HG03025 (cell line): ENCODE data around the gene ZNF407.
"Not testable (repeated sequence)": the region's sequence is repeated elsewhere in the genome, so short reads cannot be mapped to it uniquely, and the experiment has no call there.

ENCODE experiments used
- ATAC-seq: cut with Tn5 transposase; IDR thresholded peaks from one replicate; pipeline ENCODE4 v1.9.1; 2021; ENCODE audit warnings: mild to moderate bottlenecking, moderate library complexity; ENCODE audit not compliant: unreplicated experiment, low FRiP score

ZNF407 gene

DNA sequence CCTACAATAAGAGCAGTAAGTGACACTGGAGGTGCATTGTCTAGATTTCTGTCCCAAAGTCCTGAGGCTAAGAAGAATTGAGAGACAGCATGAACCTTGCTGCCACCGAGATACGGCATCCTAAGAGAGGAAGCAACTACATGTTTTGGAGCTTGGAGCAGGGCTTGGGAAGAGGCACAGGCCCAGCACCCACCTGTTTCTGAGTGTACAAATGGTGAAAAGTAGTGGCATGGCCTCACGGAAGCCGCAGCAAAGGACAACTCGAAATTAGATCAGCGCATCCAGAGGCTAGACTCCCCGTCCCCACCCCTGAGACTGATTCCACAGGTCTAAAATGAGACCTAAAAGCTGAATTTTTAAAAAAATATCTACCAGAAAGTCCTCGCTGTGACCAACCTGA lies 483.8 kb downstream of the ZNF407 start:
- no peak for ATAC-seq

GRCh38 chr18:75083131-75083530 lies 485.5 kb downstream of the ZNF407 start:
- ATAC-seq = no peak

DNA sequence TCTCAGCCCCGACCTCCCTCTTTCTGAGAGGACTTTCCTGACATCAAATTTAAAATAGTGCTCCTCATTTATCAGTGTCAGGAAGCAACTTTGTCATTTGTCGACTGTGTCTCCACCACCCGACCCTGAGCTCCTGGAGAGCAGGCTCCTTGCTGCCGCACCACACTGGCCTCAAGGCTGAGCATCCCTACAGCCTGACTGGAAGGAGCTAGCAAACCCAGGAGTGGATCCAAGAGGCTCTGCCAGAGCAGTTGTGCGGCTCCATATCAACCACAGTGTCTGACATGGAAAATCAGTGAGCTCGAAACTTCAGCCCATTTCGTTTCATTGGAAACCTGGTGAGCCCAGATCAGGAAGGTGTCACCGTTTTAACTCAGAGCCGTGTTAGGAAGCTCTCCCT lies 486.1 kb downstream of the ZNF407 start:
- ATAC-seq = no peak

GRCh38 chr18:75085676-75086075 lies 488.0 kb downstream of the ZNF407 start:
- ATAC-seq = not testable (repeated sequence)

GRCh38 chr18:75086494-75087034 lies 488.9 kb downstream of the ZNF407 start:
- no peak for ATAC-seq

- ATAC-seq = no peak
Measured at GRCh38 chr18:75087119-75088020, 489.7 kb downstream of the ZNF407 start.

GRCh38 chr18:75088021-75088506 lies 490.4 kb downstream of the ZNF407 start:
- no peak for ATAC-seq

- ATAC-seq = no peak
Measured at GRCh38 chr18:75088622-75089211, 491.0 kb downstream of the ZNF407 start.

DNA sequence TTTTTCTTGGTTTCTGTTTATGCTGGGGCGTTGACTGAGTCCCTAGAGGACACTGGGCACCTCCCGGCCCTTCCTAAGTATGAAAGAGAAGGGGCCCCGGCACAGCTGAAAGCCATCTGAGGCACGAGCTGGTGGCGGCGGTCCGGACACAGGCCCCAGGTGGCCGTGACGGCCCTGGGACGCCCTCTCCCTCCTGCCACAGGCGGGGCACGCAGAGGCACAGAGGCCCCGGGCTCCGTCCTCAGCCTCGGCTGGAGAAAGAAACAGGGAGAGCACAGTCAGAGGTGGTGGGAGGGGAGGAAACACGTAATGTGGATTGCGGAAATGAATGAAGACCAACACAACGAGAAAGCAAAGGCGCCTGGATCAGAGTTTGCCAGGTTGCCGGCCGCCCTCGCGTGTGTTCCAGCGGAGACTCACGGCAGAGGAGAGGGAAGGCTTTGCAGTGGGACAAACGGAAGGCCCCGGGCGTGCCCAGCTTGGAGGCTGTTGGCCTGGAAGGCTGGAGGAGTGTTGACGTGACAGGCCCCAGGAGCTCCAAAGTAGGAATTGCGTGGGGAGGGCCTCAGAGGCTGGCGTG lies 492.2 kb downstream of the ZNF407 start:
- no peak for ATAC-seq

- no peak for ATAC-seq
Measured at GRCh38 chr18:75090336-75090735, 492.7 kb downstream of the ZNF407 start.

DNA sequence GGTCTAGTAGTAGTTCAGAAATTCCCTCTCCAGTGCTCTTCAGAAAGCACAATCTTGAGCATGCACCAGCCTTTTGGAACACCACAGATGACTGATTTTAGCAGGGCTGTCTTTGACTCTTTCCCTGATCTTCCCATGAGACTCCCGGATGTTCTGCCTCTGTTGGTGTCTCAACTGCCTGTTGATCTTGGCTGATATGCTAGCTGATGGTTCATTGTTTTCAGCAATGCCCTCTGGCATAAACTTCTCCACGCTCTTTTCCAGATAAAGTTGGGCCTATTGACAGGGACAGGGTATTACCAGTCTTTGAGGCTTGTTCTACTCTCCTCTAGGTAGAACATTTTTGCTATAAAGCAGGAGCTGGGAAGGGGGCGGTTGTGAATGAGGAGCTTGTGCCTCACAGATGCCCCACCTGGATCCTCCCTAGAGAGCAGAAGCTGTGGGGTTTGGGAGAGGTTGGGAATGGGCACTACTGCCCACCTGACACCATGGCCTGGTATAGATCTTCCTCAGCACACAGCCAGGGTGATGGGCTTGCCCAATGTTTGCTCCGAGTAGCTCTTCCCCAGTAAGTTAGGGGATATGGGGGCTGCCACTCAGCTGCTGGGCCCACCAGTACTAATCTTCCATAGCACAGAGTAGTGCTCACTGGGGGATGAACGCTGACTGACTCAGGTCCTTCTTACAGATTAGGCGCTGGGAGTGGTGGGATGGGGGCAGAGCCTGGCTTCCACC lies 500.0 kb downstream of the ZNF407 start:
- ATAC-seq = no peak

DNA sequence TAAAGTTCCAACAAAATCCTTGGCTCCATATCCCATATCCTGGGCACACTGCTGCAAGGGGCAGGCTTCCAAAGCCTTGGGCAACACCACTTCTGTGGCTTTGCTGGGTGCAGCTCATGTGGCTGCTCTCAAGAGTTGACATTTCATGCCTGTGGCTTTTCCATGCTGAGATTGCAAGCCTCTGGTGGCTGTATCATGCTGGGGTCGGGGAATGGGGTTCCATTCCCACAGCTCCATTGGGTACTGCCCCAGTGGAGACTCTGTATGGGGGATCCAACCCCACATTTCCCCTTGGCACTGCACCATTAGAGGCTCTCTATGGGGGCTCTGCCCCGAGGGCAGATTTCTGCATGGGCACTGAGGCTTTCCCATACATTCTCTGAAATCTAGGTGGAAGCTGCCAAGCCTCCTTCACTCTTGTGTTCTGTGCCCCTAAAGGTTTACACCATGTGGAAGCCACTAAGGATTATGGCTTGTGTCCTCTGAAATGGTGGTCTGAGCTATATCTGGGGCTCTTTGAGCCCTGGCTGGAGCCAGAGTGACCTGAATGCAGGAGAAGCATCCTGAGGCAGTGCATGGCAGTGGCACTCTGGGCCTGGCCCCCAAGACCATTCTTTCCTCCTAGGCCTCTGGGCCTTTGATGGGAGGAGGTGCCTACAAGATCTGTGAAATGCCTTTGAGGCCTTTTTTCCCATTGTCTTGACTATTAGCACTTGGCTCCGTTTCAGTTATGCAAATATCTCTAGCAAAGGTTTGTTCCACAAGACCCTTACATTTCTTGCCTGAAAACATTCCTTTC lies 503.4 kb downstream of the ZNF407 start:
- no peak for ATAC-seq

DNA sequence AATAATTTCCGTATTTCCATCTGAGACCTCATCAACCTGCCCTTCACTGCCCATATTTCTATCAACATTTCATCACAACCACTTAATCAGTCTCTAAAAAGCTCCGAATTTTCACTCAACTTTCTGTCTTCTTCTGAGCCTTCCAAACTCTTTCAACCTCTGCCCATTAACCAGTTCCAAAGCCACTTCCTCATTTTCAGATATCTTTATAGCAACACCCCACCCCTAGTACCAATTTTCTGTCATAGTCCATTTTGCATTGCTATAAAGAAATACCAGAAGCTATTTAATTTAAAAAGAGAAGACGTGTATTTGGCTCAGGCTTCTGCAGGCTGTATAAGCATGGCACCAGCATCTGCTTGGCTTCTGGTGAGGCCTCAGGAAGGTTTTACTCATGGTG lies 504.2 kb downstream of the ZNF407 start:
- ATAC-seq = no peak

DNA sequence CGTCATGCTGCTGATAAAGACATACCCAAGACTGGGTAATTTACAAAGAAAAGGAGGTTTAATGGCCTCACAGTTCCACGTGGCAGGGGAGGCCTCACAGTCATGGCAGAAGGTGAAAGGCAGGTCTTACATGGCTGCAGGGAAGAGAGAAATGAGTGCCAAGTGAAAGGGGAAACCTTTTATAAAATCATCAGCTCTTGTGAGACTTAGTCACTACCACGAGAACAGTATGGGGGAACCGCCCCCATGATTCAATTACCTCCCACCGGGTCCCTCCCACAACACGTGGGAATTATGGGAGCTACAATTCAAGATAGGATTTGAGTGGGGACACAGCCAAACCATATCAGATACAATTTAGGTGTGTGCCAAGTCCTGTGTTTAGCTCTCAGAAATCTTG lies 506.4 kb downstream of the ZNF407 start:
- ATAC-seq = not testable (repeated sequence)

GRCh38 chr18:75104483-75104882 lies 506.8 kb downstream of the ZNF407 start:
- no peak for ATAC-seq

GRCh38 chr18:75105551-75106254 lies 508.0 kb downstream of the ZNF407 start:
- ATAC-seq = no peak

- ATAC-seq = no peak
Measured at GRCh38 chr18:75106746-75107145, 509.1 kb downstream of the ZNF407 start.

- ATAC-seq = no peak
Measured at GRCh38 chr18:75107196-75107930, 509.7 kb downstream of the ZNF407 start.

GRCh38 chr18:75107931-75108276 lies 510.2 kb downstream of the ZNF407 start:
- ATAC-seq = no peak
